GM23338 (cell line): Measurements from ENCODE around the gene C1orf210.

Experiments used
- ETS1 ChIP-seq: IDR thresholded peaks from 2 replicates; pipeline ENCODE4 v1.6.1; 2016; ENCODE audit warnings: antibody characterized with exemption
- EZH2 ChIP-seq: fragments of 200-600 bp; sonication (generic); IDR thresholded peaks from one replicate; pipeline ENCODE4 v1.8.0; 2017; ENCODE audit warnings: antibody characterized with exemption, mild to moderate bottlenecking, low read depth; ENCODE audit not compliant: unreplicated experiment
- EZH2phosphoT487 ChIP-seq: fragments of 200-600 bp; sonication (generic); IDR thresholded peaks from one replicate; pipeline ENCODE4 v1.8.1; 2018; ENCODE audit warnings: antibody characterized with exemption; ENCODE audit not compliant: unreplicated experiment
- POLR2AphosphoS5 ChIP-seq: IDR thresholded peaks from 2 replicates; pipeline ENCODE4 v1.6.1; 2016; ENCODE audit warnings: antibody characterized with exemption, low read depth
- REST ChIP-seq: IDR thresholded peaks from one replicate; pipeline ENCODE4 v1.6.1; 2018; ENCODE audit warnings: antibody characterized with exemption; ENCODE audit not compliant: unreplicated experiment
- TF ChIP-seq, protein P1 (sequence below), 2 experiments: fragments of 200-600 bp in 1 of 2; sonication (generic) in 1 of 2; conservative IDR thresholded peaks; 2 replicates each; pipeline versions ENCODE4 v1.5.1 to v1.6.1; 2016 to 2017; ENCODE audit warnings: antibody characterized with exemption in 2 of 2, low read depth in 2 of 2, mild to moderate bottlenecking in 2 of 2, moderate library complexity in 1 of 2
- TF ChIP-seq, protein P2 (sequence below): fragments of 250-450 bp; sonication (Bioruptor Pico); IDR thresholded peaks from 2 replicates; pipeline ENCODE4 v1.5.0; 2020; ENCODE audit warnings: mild to moderate bottlenecking, moderate library complexity

DNA sequence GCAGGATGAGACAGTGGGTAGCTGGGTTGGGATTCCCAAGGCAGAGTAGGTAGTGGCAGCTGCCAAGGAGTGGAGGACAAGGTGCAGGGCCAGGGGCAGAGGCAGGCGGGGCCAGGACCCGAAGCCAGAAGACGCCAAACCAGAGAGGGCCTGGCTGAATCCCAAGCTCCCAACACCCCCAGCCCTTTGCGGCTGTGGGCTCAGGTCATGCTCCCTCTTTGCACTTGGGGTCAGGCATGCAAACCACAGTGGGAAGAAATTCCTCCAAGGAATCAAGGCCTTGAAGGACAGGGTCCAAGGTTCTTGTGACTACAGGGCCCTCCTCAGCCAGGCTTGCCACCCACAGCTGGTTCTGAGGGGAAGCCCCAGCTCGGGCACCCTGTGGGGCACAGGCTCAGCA is 6.2 kb downstream of the C1orf210 start:
- no peak for TF ChIP-seq POLR2AphosphoS5
- no peak for TF ChIP-seq EZH2phosphoT487
- TF ChIP-seq, protein P1, sequence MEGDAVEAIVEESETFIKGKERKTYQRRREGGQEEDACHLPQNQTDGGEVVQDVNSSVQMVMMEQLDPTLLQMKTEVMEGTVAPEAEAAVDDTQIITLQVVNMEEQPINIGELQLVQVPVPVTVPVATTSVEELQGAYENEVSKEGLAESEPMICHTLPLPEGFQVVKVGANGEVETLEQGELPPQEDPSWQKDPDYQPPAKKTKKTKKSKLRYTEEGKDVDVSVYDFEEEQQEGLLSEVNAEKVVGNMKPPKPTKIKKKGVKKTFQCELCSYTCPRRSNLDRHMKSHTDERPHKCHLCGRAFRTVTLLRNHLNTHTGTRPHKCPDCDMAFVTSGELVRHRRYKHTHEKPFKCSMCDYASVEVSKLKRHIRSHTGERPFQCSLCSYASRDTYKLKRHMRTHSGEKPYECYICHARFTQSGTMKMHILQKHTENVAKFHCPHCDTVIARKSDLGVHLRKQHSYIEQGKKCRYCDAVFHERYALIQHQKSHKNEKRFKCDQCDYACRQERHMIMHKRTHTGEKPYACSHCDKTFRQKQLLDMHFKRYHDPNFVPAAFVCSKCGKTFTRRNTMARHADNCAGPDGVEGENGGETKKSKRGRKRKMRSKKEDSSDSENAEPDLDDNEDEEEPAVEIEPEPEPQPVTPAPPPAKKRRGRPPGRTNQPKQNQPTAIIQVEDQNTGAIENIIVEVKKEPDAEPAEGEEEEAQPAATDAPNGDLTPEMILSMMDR (conservative IDR thresholded peaks at IDR 0.05; ENCODE audit: low read depth in 2 of 2) = no peak
- no peak for TF ChIP-seq EZH2
- no peak for TF ChIP-seq ETS1
- no peak for TF ChIP-seq REST
- TF ChIP-seq, protein P2, sequence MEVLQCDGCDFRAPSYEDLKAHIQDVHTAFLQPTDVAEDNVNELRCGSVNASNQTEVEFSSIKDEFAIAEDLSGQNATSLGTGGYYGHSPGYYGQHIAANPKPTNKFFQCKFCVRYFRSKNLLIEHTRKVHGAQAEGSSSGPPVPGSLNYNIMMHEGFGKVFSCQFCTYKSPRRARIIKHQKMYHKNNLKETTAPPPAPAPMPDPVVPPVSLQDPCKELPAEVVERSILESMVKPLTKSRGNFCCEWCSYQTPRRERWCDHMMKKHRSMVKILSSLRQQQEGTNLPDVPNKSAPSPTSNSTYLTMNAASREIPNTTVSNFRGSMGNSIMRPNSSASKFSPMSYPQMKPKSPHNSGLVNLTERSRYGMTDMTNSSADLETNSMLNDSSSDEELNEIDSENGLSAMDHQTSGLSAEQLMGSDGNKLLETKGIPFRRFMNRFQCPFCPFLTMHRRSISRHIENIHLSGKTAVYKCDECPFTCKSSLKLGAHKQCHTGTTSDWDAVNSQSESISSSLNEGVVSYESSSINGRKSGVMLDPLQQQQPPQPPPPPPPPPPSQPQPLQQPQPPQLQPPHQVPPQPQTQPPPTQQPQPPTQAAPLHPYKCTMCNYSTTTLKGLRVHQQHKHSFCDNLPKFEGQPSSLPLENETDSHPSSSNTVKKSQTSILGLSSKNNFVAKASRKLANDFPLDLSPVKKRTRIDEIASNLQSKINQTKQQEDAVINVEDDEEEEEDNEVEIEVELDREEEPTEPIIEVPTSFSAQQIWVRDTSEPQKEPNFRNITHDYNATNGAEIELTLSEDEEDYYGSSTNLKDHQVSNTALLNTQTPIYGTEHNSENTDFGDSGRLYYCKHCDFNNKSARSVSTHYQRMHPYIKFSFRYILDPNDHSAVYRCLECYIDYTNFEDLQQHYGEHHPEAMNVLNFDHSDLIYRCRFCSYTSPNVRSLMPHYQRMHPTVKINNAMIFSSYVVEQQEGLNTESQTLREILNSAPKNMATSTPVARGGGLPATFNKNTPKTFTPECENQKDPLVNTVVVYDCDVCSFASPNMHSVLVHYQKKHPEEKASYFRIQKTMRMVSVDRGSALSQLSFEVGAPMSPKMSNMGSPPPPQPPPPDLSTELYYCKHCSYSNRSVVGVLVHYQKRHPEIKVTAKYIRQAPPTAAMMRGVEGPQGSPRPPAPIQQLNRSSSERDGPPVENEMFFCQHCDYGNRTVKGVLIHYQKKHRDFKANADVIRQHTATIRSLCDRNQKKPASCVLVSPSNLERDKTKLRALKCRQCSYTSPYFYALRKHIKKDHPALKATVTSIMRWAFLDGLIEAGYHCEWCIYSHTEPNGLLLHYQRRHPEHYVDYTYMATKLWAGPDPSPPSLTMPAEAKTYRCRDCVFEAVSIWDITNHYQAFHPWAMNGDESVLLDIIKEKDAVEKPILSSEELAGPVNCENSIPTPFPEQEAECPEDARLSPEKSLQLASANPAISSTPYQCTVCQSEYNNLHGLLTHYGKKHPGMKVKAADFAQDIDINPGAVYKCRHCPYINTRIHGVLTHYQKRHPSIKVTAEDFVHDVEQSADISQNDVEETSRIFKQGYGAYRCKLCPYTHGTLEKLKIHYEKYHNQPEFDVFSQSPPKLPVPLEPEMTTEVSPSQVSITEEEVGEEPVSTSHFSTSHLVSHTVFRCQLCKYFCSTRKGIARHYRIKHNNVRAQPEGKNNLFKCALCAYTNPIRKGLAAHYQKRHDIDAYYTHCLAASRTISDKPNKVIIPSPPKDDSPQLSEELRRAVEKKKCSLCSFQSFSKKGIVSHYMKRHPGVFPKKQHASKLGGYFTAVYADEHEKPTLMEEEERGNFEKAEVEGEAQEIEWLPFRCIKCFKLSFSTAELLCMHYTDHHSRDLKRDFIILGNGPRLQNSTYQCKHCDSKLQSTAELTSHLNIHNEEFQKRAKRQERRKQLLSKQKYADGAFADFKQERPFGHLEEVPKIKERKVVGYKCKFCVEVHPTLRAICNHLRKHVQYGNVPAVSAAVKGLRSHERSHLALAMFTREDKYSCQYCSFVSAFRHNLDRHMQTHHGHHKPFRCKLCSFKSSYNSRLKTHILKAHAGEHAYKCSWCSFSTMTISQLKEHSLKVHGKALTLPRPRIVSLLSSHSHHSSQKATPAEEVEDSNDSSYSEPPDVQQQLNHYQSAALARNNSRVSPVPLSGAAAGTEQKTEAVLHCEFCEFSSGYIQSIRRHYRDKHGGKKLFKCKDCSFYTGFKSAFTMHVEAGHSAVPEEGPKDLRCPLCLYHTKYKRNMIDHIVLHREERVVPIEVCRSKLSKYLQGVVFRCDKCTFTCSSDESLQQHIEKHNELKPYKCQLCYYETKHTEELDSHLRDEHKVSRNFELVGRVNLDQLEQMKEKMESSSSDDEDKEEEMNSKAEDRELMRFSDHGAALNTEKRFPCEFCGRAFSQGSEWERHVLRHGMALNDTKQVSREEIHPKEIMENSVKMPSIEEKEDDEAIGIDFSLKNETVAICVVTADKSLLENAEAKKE (CRISPR knock-in tag) = no peak
